GM19467 (cell line): ENCODE results near the gene MEF2A.
A peak's percentile ranks its signal among the peaks of the same experiment; 100 is the strongest.
"Not testable (repeated sequence)": the region's sequence is repeated elsewhere in the genome, so short reads cannot be mapped to it uniquely, and the experiment has no call there.

Experiments
- ATAC-seq: cut with Tn5 transposase; IDR thresholded peaks from one replicate; pipeline ENCODE4 v1.9.1; 2021; ENCODE audit warnings: mild to moderate bottlenecking, moderate library complexity; ENCODE audit not compliant: unreplicated experiment

MEF2A gene

GRCh38 chr15:99635794-99636193 lies 70.0 kb downstream of the MEF2A start:
- peak; percentile 54 for ATAC-seq

GRCh38 chr15:99644913-99645542 lies 79.2 kb downstream of the MEF2A start:
- ATAC-seq: no peak

- ATAC-seq: no peak
Measured at GRCh38 chr15:99645543-99645935, 79.8 kb downstream of the MEF2A start.

- ATAC-seq: no peak
Measured at GRCh38 chr15:99645951-99646350, 80.2 kb downstream of the MEF2A start.

GRCh38 chr15:99651023-99651807 lies 85.4 kb downstream of the MEF2A start:
- ATAC-seq: no peak

- no peak for ATAC-seq
Measured at GRCh38 chr15:99656205-99656604, 90.4 kb downstream of the MEF2A start.

GRCh38 chr15:99657996-99658395 lies 92.2 kb downstream of the MEF2A start:
- ATAC-seq: no peak

GRCh38 chr15:99662903-99663302 lies 97.1 kb downstream of the MEF2A start:
- ATAC-seq: no peak

- not testable (repeated sequence) for ATAC-seq
Measured at GRCh38 chr15:99666073-99666472, 100.3 kb downstream of the MEF2A start.

- ATAC-seq: no peak
Measured at GRCh38 chr15:99668533-99669182, 102.9 kb downstream of the MEF2A start.

- ATAC-seq: no peak
Measured at GRCh38 chr15:99669250-99669649, 103.5 kb downstream of the MEF2A start.

- ATAC-seq: no peak
Measured at GRCh38 chr15:99671926-99672635, 106.3 kb downstream of the MEF2A start.

GRCh38 chr15:99673111-99673510 lies 107.3 kb downstream of the MEF2A start:
- ATAC-seq: no peak

GRCh38 chr15:99674279-99674678 lies 108.5 kb downstream of the MEF2A start:
- no peak for ATAC-seq

GRCh38 chr15:99677540-99678134 lies 111.9 kb downstream of the MEF2A start:
- ATAC-seq: peak; percentile 66

- ATAC-seq: no peak
Measured at GRCh38 chr15:99680276-99680675, 114.5 kb downstream of the MEF2A start.

GRCh38 chr15:99681990-99682389 lies 116.2 kb downstream of the MEF2A start:
- no peak for ATAC-seq

GRCh38 chr15:99682455-99682854 lies 116.7 kb downstream of the MEF2A start:
- no peak for ATAC-seq

- ATAC-seq: no peak
Measured at GRCh38 chr15:99683000-99683670, 117.4 kb downstream of the MEF2A start.

GRCh38 chr15:99686290-99686689 lies 120.5 kb downstream of the MEF2A start:
- no peak for ATAC-seq
